DOHH2 (cell line): Measurements from ENCODE around the gene TEX2.

Experiments
- EZH2phosphoT487 ChIP-seq: fragments of 200-600 bp; sonication (generic); IDR thresholded peaks from 2 replicates; pipeline ENCODE4 v1.6.1; 2017; ENCODE audit warnings: borderline replicate concordance, mild to moderate bottlenecking, antibody characterized with exemption, low read length, moderate library complexity, mixed read lengths
- TF ChIP-seq, protein P1 (sequence below): fragments of 200-600 bp; sonication (generic); IDR thresholded peaks from one replicate; pipeline ENCODE4 v1.5.1; 2014; ENCODE audit warnings: antibody characterized with exemption, mild to moderate bottlenecking, low read depth, low read length; ENCODE audit not compliant: poor library complexity, severe bottlenecking

DNA sequence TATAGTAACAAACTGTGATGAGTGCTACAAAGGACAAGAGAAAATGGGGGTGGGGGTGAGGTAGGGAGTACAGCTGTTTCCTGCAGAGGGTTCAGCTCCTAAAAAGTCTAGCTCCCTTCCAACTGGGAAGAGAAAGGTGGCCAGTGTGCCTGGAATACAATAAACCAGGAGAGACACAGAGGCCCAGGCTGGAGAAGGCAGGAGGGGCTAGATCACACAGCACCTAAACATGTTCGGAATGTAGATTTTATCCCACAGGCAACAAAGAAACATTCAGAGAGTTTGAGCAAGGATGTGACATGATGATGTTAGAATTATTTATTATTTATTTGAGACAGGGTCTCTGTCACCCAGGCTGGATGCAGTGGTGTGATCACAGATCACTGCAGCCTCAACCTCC lies 10.2 kb downstream of the TEX2 start:
- TF ChIP-seq, protein P1, sequence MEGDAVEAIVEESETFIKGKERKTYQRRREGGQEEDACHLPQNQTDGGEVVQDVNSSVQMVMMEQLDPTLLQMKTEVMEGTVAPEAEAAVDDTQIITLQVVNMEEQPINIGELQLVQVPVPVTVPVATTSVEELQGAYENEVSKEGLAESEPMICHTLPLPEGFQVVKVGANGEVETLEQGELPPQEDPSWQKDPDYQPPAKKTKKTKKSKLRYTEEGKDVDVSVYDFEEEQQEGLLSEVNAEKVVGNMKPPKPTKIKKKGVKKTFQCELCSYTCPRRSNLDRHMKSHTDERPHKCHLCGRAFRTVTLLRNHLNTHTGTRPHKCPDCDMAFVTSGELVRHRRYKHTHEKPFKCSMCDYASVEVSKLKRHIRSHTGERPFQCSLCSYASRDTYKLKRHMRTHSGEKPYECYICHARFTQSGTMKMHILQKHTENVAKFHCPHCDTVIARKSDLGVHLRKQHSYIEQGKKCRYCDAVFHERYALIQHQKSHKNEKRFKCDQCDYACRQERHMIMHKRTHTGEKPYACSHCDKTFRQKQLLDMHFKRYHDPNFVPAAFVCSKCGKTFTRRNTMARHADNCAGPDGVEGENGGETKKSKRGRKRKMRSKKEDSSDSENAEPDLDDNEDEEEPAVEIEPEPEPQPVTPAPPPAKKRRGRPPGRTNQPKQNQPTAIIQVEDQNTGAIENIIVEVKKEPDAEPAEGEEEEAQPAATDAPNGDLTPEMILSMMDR, result no peak
- TF ChIP-seq EZH2phosphoT487, result no peak
